AG09309 (cell line): ENCODE measurements around the gene TACC2.

Experiments
- DNase-seq: peaks from one replicate; pipeline ENCODE4 v3.0.0-alpha.2; 2010; ENCODE audit warnings: low read depth
- H3K4me3 ChIP-seq: 2 replicates; pipeline ENCODE4 v1.5.1; 2011; ENCODE audit warnings: mild to moderate bottlenecking, low read depth, low read length, moderate library complexity; ENCODE audit not compliant: control insufficient read depth
- CTCF ChIP-seq: IDR thresholded peaks from 2 replicates; pipeline ENCODE4 v1.5.1; 2011; ENCODE audit warnings: mild to moderate bottlenecking, low read depth, low read length, inconsistent platforms; ENCODE audit not compliant: insufficient read depth, control insufficient read depth; ENCODE audit errors: missing control alignments

Gene TACC2

GRCh38 chr10:122277526-122278136 is 288.7 kb downstream of the TACC2 start:
- TF ChIP-seq CTCF, result no peak
- DNase-seq, result no peak
- no peak overlapping the region for H3K4me3 ChIP-seq

GRCh38 chr10:122279725-122280141 is 290.8 kb downstream of the TACC2 start:
- no peak for DNase-seq
- no peak overlapping the region for H3K4me3 ChIP-seq
- peak; percentile 79 for TF ChIP-seq CTCF

GRCh38 chr10:122280156-122280555 is 291.2 kb downstream of the TACC2 start:
- TF ChIP-seq CTCF, result no peak
- no peak overlapping the region for H3K4me3 ChIP-seq
- no peak for DNase-seq

GRCh38 chr10:122281018-122281626 is 292.2 kb downstream of the TACC2 start:
- no peak overlapping the region for H3K4me3 ChIP-seq
- no peak for TF ChIP-seq CTCF
- DNase-seq, result no peak

- no peak for DNase-seq
- H3K4me3 ChIP-seq, result no peak overlapping the region
- no peak for TF ChIP-seq CTCF
Observed at GRCh38 chr10:122281751-122282150, 292.8 kb downstream of the TACC2 start.

- no peak for DNase-seq
- TF ChIP-seq CTCF, result no peak
- H3K4me3 ChIP-seq, result no peak overlapping the region
Observed at GRCh38 chr10:122282253-122282671, 293.3 kb downstream of the TACC2 start.
